ENCODE measurements around the gene HNRNPUL1.
"Not testable (repeated sequence)": the region's sequence is repeated elsewhere in the genome, so short reads cannot be mapped to it uniquely, and the experiment has no call there.

HNRNPUL1 gene

GRCh38 chr19:41226874-41227390, 37.2 kb upstream of the HNRNPUL1 start:
- Histone ChIP-seq H3K27me3 (ENCODE audit: control insufficient read depth, insufficient read depth, low read length) (no peaks in the 10 kb centered on the region), H3K36me3 (ENCODE audit: control insufficient read depth, insufficient read depth, low read length) (no peaks in the 10 kb centered on the region), H3K4me2 (ENCODE audit: low read length) (no peak overlapping the region), H2AFZ (peak overlapping the region; percentile 93), H3K9ac (no peak overlapping the region), H3K4me1 (peaks cover 4% of the 10 kb centered on the region), H3K9me3 (ENCODE audit: control insufficient read depth, low read length) (no peaks in the 10 kb centered on the region), H3K4me3 (ENCODE audit: low read depth, low read length) (peak overlapping the region; percentile 37), H3K79me2 (no peaks in the 10 kb centered on the region), H3K27ac (no peak overlapping the region)
- TF ChIP-seq, protein P1, sequence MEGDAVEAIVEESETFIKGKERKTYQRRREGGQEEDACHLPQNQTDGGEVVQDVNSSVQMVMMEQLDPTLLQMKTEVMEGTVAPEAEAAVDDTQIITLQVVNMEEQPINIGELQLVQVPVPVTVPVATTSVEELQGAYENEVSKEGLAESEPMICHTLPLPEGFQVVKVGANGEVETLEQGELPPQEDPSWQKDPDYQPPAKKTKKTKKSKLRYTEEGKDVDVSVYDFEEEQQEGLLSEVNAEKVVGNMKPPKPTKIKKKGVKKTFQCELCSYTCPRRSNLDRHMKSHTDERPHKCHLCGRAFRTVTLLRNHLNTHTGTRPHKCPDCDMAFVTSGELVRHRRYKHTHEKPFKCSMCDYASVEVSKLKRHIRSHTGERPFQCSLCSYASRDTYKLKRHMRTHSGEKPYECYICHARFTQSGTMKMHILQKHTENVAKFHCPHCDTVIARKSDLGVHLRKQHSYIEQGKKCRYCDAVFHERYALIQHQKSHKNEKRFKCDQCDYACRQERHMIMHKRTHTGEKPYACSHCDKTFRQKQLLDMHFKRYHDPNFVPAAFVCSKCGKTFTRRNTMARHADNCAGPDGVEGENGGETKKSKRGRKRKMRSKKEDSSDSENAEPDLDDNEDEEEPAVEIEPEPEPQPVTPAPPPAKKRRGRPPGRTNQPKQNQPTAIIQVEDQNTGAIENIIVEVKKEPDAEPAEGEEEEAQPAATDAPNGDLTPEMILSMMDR (IDR thresholded peaks at IDR 0.05) = no peak

DNA sequence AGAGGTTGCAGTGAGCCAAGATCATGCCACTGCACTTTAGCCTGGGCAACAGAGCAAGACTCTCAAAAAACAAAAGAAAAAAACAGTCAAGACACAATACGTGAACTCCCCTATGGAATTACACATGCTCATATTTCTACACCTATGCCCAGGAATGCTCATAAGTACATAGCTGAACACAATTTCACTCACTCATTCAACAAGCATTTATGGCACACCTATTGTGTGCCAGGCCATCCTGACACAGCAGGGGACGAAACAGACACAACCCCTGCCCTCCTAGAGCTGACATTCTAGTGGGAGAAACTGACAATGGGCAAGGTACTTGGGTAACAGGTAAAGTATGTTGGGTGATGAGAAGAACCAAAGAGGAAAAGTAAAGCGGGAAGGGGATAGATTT, 35.7 kb upstream of the HNRNPUL1 start:
- H2AFZ ChIP-seq = no peak overlapping the region
- H3K79me2 ChIP-seq = no peaks in the 10 kb centered on the region
- TF ChIP-seq, protein P1 (IDR thresholded peaks at IDR 0.05) = no peak
- H3K27ac ChIP-seq = no peak overlapping the region
- no peaks in the 10 kb centered on the region for H3K9me3 ChIP-seq (ENCODE audit: control insufficient read depth, low read length)
- no peak overlapping the region for H3K4me2 ChIP-seq (ENCODE audit: low read length)
- H3K9ac ChIP-seq = no peak overlapping the region
- H3K4me3 ChIP-seq (ENCODE audit: low read depth, low read length) = no peak overlapping the region
- no peaks in the 10 kb centered on the region for H3K36me3 ChIP-seq (ENCODE audit: control insufficient read depth, insufficient read depth, low read length)
- H3K4me1 ChIP-seq = peaks cover 4% of the 10 kb centered on the region
- no peaks in the 10 kb centered on the region for H3K27me3 ChIP-seq (ENCODE audit: control insufficient read depth, insufficient read depth, low read length)

GRCh38 chr19:41229338-41229737, 34.8 kb upstream of the HNRNPUL1 start:
- H3K4me2 ChIP-seq (ENCODE audit: low read length); H3K4me3 ChIP-seq (ENCODE audit: low read depth, low read length); H3K27me3 ChIP-seq (ENCODE audit: control insufficient read depth, insufficient read depth, low read length); H2AFZ ChIP-seq; H3K9ac ChIP-seq; H3K9me3 ChIP-seq (ENCODE audit: control insufficient read depth, low read length); H3K79me2 ChIP-seq; H3K4me1 ChIP-seq; H3K36me3 ChIP-seq (ENCODE audit: control insufficient read depth, insufficient read depth, low read length); H3K27ac ChIP-seq: not testable (repeated sequence)

DNA sequence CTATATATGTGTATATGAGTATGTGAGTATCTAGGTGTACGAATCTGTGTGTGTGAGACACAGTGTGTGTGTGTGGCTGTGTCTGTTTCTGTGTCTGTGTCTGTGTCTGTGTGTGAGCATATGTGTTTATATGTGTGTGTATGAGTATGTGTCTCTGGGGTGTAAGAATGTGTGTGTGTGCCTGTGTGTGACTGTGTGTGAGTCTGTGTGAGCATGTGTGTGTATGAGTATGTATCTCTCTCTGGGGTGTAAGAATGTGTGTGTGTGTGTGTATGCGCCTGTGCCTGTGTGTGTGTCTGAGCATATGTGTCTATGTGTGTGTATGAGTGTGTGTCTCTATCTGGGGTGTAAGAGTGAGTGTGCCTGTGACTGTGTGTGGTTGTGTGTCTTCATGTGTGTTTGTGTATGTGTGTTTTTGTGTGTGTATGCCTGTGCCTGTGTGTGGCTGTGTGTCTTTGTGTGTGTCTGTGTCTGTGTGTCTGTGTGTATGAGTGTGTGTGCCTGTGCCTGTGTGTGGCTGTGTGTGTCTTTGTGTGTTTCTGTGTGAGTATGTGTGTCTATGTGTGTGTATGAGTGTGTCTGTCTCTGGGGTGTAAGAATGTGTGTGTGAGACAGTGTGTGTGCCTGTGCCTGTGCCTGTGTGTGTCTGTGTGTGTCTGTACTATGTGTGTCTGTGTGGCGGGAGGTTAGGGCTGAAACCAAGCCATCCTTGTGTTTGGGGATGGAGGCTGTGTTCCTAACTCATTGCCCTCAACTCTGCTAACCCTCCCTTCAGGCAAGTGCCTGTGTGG, 33.9 kb upstream of the HNRNPUL1 start:
- Histone ChIP-seq H2AFZ (no peak overlapping the region), H3K9ac (no peak overlapping the region), H3K4me2 (ENCODE audit: low read length) (no peak overlapping the region), H3K79me2 (no peaks in the 10 kb centered on the region), H3K27ac (no peak overlapping the region), H3K4me1 (peaks cover 4% of the 10 kb centered on the region), H3K27me3 (ENCODE audit: control insufficient read depth, insufficient read depth, low read length) (no peaks in the 10 kb centered on the region), H3K36me3 (ENCODE audit: control insufficient read depth, insufficient read depth, low read length) (no peaks in the 10 kb centered on the region), H3K9me3 (ENCODE audit: control insufficient read depth, low read length) (no peaks in the 10 kb centered on the region), H3K4me3 (ENCODE audit: low read depth, low read length) (no peak overlapping the region)
- TF ChIP-seq, protein P1 (IDR thresholded peaks at IDR 0.05) = no peak

GRCh38 chr19:41232686-41233085, 31.5 kb upstream of the HNRNPUL1 start:
- H3K79me2 ChIP-seq = no peaks in the 10 kb centered on the region
- H3K4me3 ChIP-seq (ENCODE audit: low read depth, low read length) = no peak overlapping the region
- TF ChIP-seq, protein P1 (IDR thresholded peaks at IDR 0.05) = no peak

More at GRCh38 chr19:41232686-41233085, 31.5 kb upstream of the HNRNPUL1 start:
- no peaks in the 10 kb centered on the region for H3K36me3 ChIP-seq (ENCODE audit: control insufficient read depth, insufficient read depth, low read length)
- H3K4me2 ChIP-seq (ENCODE audit: low read length) = no peak overlapping the region
- no peak overlapping the region for H2AFZ ChIP-seq
- no peak overlapping the region for H3K9ac ChIP-seq
- no peaks in the 10 kb centered on the region for H3K27me3 ChIP-seq (ENCODE audit: control insufficient read depth, insufficient read depth, low read length)
- no peaks in the 10 kb centered on the region for H3K4me1 ChIP-seq
- no peaks in the 10 kb centered on the region for H3K9me3 ChIP-seq (ENCODE audit: control insufficient read depth, low read length)
- H3K27ac ChIP-seq = no peak overlapping the region
